GM12873 (cell line): ENCODE results near the gene SEC16B.

Source experiments
- TF ChIP-seq, protein P1 (sequence below): IDR thresholded peaks from 2 replicates; pipeline ENCODE4 v1.5.1; 2012; ENCODE audit warnings: low read depth, mild to moderate bottlenecking, moderate library complexity, low read length, control low read depth; ENCODE audit not compliant: insufficient read depth; ENCODE audit errors: missing control alignments

SEC16B gene

DNA sequence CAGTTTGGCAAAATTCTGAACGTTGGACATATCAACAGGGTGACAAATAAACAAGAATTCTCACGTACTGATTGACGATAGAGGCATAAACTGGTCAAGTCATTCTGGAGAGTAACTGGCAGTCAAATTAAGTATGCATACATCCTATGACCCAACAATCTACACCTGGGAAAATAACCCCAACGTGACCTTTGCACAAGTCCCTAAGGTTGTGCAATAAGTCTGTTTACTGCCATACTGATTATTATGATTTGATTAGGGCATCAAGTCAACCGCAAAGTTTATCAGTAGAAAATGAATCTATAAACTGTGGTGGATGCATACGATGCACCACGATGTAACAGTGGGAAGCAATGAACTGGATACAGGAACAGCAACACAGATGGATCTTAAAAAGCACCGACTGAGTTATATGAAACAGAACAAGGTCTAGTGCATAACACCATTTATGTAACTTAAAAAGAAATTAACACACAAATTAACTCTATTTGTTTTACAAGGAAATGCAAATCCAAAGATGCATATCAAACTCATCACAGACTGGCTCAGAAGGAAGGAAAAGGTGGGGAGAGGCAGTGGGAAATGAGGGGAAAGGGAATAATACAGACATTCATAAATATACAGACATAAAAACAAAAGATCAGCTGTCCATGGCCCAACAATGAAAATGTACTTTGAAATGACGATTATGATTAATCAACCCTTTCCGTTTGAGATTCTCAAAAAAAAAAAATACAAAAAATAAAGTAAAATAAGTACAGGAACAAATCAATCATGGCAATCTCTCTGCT, 41.0 kb upstream of the SEC16B start:
- TF ChIP-seq, protein P1, sequence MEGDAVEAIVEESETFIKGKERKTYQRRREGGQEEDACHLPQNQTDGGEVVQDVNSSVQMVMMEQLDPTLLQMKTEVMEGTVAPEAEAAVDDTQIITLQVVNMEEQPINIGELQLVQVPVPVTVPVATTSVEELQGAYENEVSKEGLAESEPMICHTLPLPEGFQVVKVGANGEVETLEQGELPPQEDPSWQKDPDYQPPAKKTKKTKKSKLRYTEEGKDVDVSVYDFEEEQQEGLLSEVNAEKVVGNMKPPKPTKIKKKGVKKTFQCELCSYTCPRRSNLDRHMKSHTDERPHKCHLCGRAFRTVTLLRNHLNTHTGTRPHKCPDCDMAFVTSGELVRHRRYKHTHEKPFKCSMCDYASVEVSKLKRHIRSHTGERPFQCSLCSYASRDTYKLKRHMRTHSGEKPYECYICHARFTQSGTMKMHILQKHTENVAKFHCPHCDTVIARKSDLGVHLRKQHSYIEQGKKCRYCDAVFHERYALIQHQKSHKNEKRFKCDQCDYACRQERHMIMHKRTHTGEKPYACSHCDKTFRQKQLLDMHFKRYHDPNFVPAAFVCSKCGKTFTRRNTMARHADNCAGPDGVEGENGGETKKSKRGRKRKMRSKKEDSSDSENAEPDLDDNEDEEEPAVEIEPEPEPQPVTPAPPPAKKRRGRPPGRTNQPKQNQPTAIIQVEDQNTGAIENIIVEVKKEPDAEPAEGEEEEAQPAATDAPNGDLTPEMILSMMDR, result no peak

DNA sequence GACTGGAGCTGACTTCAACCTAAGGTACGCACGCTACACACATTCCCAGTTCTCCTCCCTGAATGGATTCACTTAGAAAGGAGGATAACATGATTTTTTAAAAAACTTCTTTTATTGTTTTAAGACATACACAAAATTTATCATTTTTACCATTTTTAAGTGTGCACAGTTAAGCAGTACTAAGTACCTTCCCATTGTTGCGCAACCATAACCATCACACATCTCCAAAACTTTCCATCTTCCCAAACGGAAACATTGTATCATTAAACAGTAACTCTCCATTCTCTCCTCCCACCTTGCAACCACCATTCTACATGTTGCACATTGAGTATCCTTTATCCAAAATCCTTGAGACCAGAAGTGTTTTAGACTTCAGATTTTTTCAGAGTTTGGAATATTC, 36.2 kb upstream of the SEC16B start:
- TF ChIP-seq, protein P1, result no peak

DNA sequence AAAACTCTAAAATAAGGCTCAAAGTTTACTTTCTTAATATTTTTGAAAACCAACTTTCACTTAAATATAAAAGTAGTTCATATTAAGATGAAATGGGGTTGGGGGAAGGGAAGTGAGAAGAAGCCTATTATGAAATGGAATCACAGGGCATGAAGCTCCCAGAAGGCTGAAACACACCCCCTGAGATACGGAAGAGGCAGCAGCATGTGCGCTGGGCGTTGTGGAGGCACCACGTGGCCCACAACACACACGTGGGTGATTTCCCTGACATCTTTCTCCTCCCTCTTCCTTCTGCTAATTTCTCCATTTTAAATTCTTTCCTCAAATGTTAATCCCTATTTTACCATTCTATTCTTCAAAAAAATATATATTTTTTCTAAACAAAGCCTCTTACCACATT, 35.6 kb upstream of the SEC16B start:
- TF ChIP-seq, protein P1, result no peak

DNA sequence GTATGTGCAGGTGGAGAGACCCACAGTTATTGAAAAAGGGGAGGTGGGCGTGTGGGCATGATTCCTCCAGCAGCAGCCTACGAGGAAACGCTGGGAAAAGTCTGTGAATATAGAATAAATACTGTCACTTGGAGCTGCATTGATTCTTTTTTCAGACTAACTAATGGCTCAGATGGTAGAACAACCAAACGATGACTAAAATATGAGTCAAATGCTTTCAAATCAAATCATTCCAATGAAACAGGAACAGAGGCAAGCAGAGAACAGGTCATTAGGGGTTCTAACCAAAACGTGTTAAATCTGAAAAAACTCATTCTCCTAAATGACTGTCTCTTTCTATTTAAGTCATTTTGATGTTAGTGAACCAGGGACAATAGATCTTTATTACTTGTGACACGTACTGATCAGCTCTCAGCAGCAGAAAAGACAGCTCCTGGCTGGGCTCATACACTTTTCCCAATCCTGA, 35.1 kb upstream of the SEC16B start:
- TF ChIP-seq, protein P1, result no peak

DNA sequence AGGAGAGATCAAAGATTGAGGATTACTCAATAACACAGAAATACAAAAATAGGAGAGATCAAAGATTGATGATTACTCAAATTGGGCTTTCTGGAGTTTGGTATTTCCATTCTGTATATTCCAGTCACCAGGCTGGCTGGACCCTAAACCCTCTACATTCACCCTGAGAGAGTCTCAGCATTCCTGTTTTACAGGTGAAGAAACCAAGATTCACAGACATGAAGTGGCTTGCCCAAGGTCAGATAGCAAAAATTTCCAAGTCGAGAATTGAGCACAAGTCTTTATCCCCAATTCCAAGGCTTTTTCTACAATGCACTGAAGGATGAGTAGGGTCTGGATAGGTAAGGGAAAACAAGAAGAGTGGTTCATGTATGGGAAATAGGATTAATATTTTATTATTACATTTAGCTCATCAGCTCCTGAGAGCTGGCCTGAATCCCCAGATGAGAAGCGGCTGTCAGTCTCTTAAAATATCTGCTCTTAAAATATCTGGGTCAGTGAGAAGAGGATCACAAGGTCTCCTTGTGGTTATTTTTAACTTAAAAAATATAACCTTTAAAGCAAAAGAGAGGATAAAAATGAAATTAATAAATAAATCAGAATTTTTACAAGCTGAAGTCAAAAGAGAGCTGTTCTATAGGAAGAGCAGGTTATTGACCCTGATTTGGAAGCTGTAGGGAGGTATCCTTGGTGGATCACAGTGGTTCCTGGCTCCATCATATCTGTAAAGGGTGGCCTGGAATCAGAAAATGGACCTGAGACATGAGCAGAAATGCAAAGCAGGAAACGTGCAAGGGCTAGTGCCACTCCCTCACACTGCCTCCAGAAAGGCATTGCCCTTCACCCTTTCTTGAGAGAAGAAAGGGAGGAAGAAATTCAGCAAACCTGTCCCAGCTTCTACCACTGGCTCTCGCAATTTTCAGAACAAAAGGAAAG, 29.1 kb upstream of the SEC16B start:
- TF ChIP-seq, protein P1, result no peak

DNA sequence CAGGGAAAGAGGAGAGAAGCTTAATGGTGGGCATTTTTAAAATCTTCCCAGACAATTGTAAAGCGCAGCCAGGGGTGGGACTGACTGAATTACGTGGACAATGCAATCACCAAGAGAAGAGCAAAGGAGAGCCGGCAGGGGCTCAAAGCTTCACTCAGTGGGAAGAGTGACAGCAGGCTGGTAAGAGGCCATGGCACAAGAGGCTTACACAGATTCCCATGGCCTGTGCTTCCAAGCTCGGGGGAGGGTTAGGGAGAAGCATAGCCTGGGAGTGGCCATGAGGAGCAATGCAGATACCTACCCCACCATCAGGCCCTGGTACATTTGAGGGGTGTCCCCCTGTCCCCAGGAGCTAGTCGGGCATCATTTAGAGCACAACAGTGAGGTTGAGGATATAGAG, 27.1 kb upstream of the SEC16B start:
- TF ChIP-seq, protein P1, result no peak

DNA sequence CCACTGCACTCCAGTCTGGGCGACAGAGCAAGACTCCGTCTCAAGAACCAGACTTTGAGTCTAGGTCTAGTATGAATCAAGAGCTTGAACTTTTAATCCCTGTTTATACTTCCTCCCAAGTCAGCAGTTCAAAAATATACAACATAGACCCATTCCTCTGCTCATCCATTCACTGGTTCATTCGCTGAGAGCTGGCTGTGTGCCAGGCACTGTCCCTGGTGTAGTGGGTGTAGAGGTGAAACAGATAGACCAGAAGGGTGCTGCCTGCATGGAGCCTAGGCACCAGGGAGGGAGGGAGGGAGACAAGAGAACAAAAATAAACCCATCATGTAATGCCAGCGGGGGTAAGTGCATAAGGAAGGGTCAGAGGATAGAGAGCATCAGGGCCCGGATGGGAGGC, 25.5 kb upstream of the SEC16B start:
- TF ChIP-seq, protein P1, result no peak
